Activated gamma-delta T cell treated with anti-CD3 and anti-CD28 coated beads, Interleukin-2, amount 50 U/mL, for 16 hours (primary cell): ENCODE measurements around the gene ARSB.
"Not testable (repeated sequence)": the region's sequence is repeated elsewhere in the genome, so short reads cannot be mapped to it uniquely, and the experiment has no call there.

Experiments
- DNase-seq: peaks from one replicate; pipeline ENCODE4 v3.0.0-alpha.2; 2020; ENCODE audit warnings: low read depth

The ARSB gene

DNA sequence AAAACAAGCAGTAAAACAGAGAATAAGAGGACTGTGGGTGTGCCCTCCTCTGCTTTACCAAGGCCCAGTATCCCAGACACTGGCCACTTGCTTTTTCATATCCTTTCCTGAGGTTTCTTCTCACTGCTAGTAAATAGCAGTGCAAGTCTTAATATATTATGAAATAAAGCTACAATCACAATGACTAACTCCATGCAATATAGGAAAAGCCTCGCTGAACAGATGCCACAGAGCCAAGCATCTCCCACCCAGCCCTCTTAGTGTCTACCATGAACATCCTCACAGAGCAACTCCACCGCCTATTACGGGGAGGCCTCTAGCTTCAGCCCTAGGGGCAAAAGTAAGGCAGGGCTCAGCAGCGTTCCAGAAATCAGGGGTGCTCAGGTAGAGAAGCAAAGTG, 205.8 kb downstream of the ARSB start:
- DNase-seq = no peak

DNA sequence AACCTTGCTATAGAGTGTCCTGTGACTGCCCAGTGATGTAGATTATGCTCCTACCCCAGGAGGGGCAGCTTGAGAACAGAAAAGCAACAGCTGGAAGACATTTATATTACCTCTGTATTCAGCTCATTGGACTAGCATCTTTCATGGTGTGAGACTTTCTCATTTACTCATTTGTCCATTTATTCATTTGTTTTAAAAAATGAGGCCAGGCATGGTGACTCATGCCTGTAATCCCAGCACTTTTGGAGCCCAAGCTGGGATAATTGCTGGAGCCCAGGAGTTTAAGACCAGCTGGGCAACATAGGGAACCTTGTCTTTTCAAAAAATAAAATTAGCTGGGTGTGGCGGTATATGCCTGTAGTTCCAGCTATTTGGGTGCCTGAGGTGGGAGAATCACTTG, 206.6 kb downstream of the ARSB start:
- DNase-seq = no peak

DNA sequence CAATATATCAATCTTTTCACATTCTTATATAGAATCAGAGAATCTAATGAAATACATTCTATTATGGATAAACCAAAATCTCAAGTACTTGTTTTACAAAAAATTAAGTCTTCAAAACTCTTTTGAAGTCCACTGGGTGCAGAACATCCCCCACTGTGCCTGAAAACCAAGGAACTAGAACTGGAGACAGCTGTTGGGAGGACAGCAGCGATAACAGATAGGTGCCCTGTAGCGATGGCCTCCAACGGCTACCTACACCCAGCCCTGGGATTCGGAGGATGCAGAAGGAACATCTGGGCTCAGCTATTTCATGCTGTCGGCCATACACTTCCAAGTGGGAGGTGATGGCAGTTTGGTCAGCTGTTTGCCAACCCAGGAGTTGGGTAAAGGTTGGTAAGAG, 207.2 kb downstream of the ARSB start:
- no peak for DNase-seq

DNA sequence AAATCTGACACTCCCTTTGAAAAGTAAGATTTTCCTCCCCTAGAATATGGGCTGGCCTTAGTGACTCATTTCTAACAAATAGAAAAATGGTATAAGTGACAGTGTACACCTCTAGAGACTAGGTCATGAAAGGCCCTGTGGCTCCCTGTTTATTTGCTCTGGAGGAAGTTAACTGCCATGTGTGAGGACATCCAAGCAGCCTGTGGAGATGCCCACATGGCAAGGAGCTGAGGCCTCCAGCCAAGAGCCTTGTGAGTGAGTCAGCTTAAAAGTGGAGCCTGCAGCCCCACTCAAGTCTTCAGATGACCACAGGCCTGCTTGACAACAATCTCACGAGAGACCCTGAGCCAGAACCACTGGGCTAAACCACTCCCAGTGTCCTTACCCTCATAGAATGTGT, 208.5 kb downstream of the ARSB start:
- DNase-seq = no peak

DNA sequence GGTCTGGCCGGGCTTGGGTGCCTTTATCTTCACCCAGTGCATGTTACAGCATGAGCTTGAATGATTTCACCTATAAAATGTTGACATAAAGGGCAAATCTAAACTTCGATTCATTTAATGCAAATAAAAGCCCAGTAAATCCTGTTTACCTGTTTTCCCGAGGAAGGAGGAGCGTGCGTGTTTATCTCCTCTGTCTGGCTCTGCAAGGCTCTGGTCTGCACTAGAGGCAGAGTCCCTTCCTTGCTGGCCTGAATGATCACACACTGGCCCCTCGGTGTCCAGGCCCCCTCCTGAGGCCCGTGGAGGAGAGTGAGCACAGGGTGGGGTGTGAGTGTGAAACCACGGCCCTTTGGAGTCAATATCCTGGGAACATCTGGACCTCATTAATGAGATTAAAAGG, 211.5 kb downstream of the ARSB start:
- DNase-seq = no peak

DNA sequence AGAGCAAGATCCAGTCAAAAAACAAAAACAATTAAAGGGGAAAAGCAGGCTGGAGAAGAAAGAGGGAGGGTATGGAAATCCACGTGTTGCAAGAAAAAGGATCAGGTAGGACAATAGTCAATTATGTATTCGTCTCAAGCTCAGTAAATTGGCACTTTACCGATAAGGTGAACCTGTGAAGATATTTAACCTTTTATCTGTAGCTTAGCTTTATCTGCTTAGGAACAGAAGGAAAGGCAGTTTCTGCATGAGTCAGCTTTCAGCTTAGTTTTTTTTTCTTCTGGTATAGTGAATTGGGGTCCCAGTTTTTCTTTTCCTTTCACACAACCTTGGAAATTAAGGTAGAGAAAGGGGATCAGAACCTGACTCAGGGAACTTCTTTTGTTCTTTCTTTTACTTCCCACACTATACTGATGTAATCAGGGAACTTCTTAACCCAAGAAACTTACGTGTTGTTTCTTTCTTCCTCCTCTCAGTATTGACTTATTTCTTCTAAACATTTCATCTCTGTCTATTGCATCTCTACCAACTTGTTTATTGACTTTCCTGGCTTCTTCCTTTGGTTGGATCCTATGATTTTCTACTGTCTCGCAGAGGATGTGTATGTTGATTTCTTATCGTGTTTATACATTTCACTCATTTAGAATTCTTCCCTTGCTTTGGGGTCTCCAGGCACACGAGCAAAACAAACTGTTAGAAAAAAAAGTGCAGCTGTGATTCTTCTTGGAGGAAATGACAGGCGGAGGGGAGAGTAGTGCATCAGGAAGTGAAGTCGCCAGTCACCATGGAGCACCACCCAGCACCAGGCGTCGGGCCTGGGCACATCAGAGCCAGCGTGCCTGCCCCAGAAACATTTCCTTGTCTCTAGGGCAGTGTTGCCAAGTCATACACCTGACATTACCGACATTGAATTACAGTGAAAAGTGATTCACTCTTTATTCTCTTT, 213.6 kb downstream of the ARSB start:
- DNase-seq = no peak

DNA sequence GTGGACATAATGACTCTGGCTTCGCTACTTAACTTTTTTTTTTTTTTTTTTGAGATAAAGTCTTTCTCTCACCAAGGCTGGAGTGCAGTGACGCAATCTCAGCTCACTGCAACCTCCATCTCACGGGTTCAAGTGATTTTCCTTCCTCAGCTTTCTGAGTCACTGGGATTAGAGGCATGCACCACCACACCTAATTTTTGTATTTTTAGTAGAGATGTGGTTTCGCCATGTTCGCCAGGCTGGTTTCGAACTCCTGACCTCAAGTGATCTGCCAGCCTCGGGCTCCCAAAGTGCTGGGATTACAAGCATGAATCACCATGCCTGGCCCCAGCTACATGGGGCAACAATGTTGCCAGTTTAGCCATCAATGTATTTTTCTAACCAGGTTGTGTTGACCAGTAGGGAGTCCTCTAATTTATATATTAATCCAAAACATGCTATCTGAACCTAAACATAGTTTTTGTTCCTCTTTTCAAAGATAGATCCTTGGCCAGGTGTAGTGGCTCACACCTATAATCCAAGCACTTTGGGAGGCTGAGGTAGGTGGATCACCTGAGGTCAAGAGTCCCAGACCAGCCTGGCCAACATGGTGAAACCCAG, 216.2 kb downstream of the ARSB start:
- DNase-seq = no peak

DNA sequence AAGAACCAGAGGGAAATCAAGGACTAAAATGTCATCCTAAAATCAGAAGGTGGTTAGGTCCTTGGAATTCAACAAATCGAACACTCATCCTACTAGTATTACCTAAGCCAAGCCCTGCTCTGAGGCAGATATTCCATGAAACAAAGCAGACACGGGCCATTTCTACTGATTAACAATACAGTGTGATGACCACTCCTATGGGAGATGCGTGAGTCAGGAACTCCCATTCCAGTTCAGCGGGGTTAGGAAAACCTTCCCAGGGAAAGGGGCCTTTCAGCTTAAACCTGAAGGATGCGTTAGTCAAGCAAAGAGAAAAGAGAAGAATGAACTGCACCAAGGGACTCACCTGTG, 218.7 kb downstream of the ARSB start:
- DNase-seq = no peak

DNA sequence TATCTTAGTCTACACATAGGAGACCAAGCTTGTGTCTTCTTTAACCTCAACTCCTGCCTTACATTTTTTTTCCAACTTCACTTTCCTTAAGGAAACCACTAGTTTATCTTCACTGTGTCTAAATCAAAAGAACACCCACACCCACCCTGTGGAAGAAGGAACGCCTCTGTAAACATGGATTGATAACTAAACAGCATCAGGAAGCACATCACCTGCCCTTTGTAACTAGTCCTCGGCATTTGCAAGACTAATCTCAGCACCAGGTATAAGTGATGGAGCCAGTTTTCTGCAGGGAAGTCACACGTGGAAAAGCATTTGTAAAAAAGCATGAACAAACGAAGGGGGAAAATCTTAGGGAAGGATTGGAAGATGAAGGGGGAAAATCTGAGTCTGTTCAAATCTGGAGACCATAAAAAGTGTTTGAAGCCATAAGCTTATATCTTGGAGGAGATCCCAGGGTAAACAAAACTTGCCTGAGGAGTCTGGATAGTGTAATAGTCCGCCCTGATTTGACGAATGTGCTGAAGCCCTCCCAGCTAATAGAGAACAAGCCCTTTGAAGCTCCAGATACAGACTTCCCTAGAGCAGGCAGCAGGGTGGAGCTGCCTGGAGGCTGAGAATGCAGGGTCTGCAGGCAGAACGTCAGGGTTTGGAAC, 219.2 kb downstream of the ARSB start:
- no peak for DNase-seq

DNA sequence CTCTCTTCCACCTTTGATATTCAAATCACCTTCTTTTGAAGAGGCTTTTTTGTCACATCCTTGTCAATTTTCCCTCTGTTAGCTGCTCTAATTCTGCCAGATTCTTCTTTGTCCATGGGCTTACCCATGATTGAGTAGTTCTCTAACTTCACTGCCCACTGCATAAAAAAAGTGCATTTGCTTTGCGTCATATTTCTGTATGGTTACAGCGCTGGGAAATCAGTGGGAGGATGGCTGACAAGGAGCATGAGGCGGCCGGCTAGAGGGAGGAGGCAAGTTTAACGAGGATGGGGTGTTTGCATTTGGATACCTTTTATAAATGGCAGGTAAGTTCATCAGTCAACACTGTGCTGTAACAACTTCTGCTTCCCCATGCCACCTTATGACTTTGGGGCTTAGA, 220.0 kb downstream of the ARSB start:
- DNase-seq = no peak

DNA sequence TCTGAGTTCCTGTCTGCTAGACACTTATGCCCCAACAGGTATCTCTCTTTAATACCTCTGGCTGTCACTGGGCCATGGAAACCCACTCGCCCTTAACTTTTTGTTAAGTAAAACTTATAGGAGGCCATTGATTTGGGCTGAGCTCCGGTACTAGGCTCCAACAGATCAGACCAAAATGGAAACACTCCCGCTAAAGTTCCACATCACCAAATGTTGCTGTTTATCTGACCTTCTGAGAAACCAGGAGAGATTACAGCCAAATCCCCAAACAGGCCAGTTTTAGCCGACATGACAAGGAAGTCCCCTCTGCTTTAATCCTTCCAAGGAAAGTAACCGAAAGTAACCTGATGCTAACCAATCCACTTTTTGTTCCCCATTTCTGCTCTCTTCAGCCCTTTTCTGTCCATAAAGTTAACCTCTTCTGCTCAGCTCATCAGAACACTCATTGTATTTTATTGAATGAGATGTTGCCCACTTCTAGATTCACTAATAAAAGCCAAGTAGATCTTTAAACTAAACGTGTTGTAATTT, 221.4 kb downstream of the ARSB start:
- DNase-seq = no peak

DNA sequence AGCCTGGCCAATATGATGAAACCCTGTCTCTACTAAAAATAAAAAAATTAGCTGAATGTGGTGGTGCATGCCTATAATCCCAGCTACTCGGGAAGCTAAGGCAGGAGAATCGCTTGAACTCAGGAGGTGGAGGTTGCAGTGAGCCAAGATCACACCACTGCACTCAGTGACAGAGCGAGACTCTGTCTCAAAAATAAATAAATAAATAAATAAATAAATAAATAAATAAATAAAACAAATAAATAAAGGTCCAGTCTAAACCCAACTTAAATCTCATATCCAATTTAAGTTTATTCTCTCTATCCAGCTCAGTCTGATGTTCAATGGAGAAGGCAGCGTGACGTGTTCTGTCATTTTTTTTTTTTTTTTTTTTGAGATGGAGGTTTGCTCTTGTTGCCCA, 222.4 kb downstream of the ARSB start:
- DNase-seq = not testable (repeated sequence)

DNA sequence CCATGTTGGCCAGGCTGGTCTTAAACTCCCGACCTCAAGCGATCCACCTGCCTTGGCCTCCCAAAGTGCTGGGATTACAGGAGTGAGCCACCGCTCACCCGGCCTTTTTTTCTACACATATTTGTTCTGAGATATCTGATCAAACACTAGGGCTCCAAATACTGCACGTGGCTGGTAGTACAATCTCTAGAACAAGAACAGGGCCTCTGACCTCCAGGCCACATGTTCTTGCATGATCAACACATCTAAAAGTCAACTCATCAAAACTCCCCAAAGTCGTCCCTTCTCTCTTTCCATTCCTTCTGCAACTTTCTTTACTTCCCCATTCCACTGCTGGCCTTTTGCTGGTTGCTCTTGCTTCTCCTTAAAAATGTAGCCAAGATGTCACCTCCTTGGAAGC, 223.3 kb downstream of the ARSB start:
- no peak for DNase-seq

DNA sequence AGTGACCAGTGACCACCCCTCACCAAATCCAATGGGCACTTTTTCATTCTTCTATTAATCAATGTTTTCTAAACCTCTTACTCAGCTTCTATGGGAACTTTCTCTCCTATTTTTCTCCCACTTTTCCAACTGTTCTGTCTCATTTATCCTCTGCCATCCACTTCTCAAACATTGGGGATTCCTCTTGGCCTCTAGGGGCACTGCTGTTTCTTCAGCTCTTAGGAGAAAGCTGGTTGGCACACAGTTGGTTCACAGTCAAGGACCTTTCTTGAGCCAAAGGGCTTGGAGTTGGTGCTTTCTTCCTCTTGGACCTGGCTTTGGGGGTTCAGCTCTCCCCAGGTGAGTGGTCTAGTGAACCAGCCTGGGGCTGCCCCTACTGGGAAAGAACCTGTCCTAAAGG, 224.3 kb downstream of the ARSB start:
- DNase-seq = no peak

DNA sequence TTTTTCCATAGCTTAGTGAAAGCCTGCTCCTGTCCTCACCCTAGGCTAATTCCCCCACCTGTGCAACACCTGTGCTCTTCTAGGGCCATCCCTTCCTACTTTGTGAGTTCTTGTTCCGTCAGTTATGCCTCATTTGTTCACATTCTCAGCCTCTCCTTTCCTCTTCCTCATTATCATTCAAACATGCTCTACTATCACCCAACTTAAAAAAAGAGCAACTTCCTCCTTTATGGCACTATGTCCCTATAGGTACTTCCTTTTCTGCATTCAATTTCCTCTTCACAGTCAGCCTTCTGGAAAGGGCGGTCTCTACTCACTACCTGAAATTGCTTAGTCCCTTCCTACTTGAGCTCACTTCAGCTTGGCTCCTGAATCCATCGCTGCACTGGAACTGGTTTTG, 224.7 kb downstream of the ARSB start:
- no peak for DNase-seq

DNA sequence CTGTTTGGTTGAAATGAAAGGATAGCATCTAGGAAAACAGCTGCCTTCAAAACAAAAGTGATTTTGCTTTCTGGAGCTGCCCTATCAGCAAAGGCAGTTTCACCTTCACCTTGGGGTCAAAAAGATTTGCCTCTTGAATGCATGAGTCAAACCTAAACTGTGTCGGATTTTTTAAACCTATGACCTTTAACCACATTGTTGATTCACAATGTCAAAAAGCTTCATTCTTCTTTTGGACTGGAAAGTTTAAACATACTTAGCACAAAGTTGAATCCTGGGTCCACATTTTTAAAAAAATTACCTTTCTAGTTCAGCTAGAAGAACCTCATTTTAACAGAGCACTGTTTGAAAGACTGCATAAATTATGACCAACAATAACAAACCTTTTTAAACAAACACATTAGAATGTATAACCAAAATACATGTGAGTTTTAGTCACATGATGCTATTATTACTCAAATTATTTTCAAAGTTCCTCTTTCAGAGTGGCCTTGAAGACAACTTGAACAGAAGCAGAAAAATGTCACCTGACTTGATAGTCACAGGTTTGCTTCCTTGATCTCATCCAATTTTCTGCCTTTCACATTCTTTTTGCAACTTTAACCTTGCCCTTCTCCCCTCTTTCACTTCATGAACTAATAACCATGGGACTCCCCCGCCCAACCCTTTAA, 226.8 kb downstream of the ARSB start:
- no peak for DNase-seq

DNA sequence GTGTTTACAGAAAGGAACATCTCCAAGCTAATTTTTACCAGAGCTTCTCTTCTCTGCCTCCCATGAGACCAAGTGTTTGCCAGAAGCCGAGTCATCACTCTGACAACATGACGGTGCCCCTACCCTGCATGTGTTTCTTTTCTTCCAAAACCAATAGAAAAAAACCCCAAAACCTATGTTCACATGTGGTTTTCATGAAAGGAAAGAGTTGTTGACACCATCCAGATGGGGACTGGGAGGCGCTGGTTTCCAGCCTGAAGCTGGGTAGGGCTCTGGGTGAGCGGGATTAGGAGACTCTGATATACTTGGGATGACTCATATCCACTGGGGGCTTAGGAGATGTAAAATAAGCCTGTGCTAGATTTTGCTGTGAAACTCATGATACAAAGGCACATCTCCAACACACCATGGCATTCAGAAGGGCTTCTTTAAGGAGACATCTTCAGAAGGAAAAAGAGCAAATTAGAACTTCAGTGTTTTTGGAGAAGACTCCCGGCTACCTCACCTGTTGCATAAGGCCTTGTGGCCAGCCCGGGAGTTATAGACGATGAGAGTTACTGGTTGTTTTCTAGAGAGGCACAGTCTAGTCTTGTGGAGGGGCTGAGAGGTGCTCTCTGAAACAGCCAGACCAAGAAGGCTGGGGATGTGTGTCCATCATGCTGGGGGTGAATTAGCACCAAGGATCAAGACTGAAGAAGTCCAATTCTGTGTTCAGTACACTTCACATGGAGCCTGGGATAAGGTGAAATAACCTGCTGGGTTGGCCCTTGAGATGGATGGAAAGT, 227.6 kb downstream of the ARSB start:
- no peak for DNase-seq

DNA sequence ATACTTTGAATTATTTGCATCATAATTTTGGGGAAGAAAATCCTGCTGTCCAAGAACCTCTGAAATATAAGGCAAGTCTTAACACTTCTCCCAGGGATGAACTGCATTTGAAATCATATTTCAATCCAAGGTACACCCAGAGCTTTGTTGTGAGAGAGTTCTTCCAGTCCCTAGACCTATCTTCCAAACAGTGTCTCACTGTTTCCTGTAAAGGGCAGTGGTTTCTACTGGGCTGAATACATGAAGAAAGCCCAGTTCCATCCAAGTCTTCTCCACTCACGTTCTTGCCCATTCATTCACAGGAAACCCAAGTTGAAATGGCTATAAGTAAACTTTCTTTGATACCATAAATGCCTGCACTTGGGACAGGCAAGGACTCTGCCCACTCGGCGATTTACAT, 228.3 kb downstream of the ARSB start:
- DNase-seq = no peak

DNA sequence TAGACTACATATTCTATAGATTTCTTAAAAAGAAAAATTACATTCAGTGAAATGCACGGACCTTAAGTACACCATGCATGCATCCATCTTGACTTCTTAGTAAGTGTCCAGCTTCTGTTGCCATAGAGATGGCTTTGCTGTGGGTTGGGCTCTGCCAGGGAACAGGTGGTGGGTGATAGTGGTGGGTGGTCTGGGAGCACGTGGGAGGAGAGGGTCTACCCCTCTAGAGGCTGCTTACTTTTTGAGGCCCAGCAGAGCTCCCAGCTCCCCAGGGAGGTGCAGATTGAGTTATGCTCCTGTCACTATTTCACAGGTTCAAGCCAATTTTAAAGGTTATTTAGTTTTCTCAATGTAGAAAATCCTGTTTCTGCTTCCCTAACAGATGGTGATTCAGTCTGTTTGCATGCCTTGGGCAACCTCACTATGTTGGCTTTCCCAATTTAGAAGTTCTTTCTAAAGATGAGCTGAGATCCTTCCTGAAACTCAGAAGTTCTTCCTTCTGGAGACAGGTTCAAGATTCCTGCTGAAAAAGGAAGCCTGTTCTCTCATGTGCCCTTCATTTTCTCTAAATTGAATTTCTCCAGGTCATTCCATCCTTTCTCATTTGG, 229.2 kb downstream of the ARSB start:
- DNase-seq = no peak

DNA sequence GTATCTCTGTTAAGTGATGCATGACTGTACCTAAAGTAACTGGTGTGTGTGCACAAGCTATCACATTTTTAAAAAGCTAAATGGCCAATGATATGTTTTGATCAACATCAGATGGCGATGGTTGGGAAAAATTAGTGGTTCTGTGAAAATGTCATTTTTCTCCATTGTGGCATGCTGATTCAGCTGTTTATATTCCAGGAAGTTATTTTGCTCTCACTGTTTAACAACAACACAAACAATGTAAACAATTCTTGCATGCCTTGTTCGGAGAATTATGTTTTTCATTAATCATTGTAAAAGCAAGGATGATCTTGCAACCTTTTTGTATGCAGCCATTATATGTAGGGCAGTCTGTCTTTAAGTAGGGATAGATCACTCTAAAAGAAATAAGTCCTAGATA, 230.5 kb downstream of the ARSB start:
- no peak for DNase-seq

DNA sequence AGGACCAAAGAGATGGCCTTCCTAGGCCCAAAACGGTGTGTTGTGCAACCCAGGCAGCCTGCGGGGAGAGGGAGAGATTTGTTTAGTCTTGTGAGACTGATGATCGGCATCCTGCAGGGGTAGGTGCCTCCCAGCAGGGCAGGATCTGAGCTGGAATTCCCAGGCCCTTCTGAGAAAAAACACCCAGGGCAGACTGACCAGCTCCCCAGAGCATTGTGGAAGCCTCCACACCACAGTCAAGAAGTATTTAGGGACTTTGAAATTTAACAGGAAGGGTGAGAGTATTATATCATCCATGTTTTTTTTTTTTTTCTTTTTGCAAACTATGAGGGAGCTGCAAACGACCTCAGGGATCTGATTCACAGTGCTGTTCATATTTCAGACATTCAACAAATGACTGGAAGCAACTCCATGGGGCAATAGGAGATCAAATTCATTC, 232.0 kb downstream of the ARSB start:
- no peak for DNase-seq
